A673 (cell line): Measurements from ENCODE around the gene NOP16.

ENCODE experiments used
- CTCF ChIP-seq: fragments of 300-800, 200-600 bp; sonication (generic); conservative IDR thresholded peaks from 2 replicates; pipeline ENCODE4 v1.5.1; 2017; ENCODE audit warnings: low read depth, mild to moderate bottlenecking, antibody characterized with exemption, low read length, moderate library complexity, mixed read lengths
- EZH2 ChIP-seq: fragments of 200-600 bp; sonication (generic); IDR thresholded peaks from 2 replicates; pipeline ENCODE4 v1.6.1; 2017; ENCODE audit warnings: borderline replicate concordance, low read depth, mild to moderate bottlenecking, mixed read lengths, antibody characterized with exemption, low read length; ENCODE audit not compliant: poor library complexity, severe bottlenecking

GRCh38 chr5:176425138-176425537 is 36.7 kb upstream of the NOP16 start:
- TF ChIP-seq CTCF (no peak), EZH2 (no peak)
